H9 (cell line): Measurements from ENCODE around the gene DMP1. TPM values are rescaled to one million over a fixed set of nuclear protein-coding genes. Genes with fewer than 3 reads are reported as not detected.

Experiments used
- DNase-seq: peaks from one replicate; pipeline ENCODE4 v3.0.0-alpha.2; 2017
- H2AFZ ChIP-seq: one replicate; pipeline ENCODE4 v1.6.1; 2013; ENCODE audit warnings: mild to moderate bottlenecking, low read length, control low read depth, moderate library complexity
- H2AK5ac ChIP-seq: 2 replicates; pipeline ENCODE4 v1.6.1; 2013; ENCODE audit warnings: low read length, control low read depth, mixed read lengths; ENCODE audit not compliant: insufficient read length
- H2BK120ac ChIP-seq: one replicate; pipeline ENCODE4 v1.6.1; 2013; ENCODE audit warnings: low read depth, mild to moderate bottlenecking, low read length, control low read depth, inconsistent platforms; ENCODE audit not compliant: poor library complexity, severe bottlenecking
- H2BK12ac ChIP-seq: 2 replicates; pipeline ENCODE4 v1.6.1; 2013; ENCODE audit warnings: low read length, control low read depth, mixed read lengths, low read depth; ENCODE audit not compliant: insufficient read length
- H2BK15ac ChIP-seq: 2 replicates; pipeline ENCODE4 v1.6.1; 2013; ENCODE audit warnings: low read depth, low read length, control low read depth
- H2BK20ac ChIP-seq: one replicate; pipeline ENCODE4 v1.6.1; 2013; ENCODE audit warnings: low read depth, mild to moderate bottlenecking, low read length, control low read depth, inconsistent platforms; ENCODE audit not compliant: poor library complexity, severe bottlenecking
- H2BK5ac ChIP-seq: 2 replicates; pipeline ENCODE4 v1.6.1; 2013; ENCODE audit warnings: low read length, control low read depth, mixed read lengths; ENCODE audit not compliant: insufficient read length
- H3K14ac ChIP-seq: 2 replicates; pipeline ENCODE4 v1.6.1; 2013; ENCODE audit warnings: low read length, control low read depth; ENCODE audit not compliant: insufficient read depth
- H3K18ac ChIP-seq: 2 replicates; pipeline ENCODE4 v1.6.1; 2013; ENCODE audit warnings: low read depth, mild to moderate bottlenecking, mixed read lengths, low read length, control low read depth; ENCODE audit not compliant: insufficient read length
- H3K23ac ChIP-seq: 2 replicates; pipeline ENCODE4 v1.6.1; 2013; ENCODE audit warnings: low read length, control low read depth, mixed read lengths, low read depth; ENCODE audit not compliant: insufficient read length
- H3K23me2 ChIP-seq: 2 replicates; pipeline ENCODE4 v1.6.1; 2013; ENCODE audit warnings: low read depth, mild to moderate bottlenecking, mixed read lengths, low read length, control low read depth; ENCODE audit not compliant: insufficient read length, poor library complexity, severe bottlenecking
- H3K27ac ChIP-seq: 2 replicates; pipeline ENCODE4 v1.5.1; 2013; ENCODE audit warnings: low read length, control low read depth, mixed read lengths, low read depth; ENCODE audit not compliant: insufficient read length
- H3K27me3 ChIP-seq: 2 replicates; pipeline ENCODE4 v1.6.1; 2013; ENCODE audit warnings: low read length, control low read depth, inconsistent platforms; ENCODE audit not compliant: insufficient read depth
- H3K4ac ChIP-seq: 2 replicates; pipeline ENCODE4 v1.6.1; 2013; ENCODE audit warnings: low read depth, mild to moderate bottlenecking, control low read depth, inconsistent platforms, low read length, moderate library complexity
- H3K4me1 ChIP-seq: 2 replicates; pipeline ENCODE4 v1.6.1; 2013; ENCODE audit warnings: low read length, control low read depth, inconsistent platforms; ENCODE audit not compliant: insufficient read depth
- H3K4me2 ChIP-seq: 2 replicates; pipeline ENCODE4 v1.6.1; 2013; ENCODE audit warnings: low read length, control low read depth, mixed read lengths; ENCODE audit not compliant: insufficient read length, insufficient read depth
- H3K56ac ChIP-seq: 2 replicates; pipeline ENCODE4 v1.6.1; 2013; ENCODE audit warnings: low read depth, mild to moderate bottlenecking, mixed read lengths, low read length, control low read depth; ENCODE audit not compliant: insufficient read length
- H3K79me1 ChIP-seq: 2 replicates; pipeline ENCODE4 v1.6.1; 2013; ENCODE audit warnings: low read depth, mild to moderate bottlenecking, moderate library complexity, low read length, control low read depth, inconsistent platforms; ENCODE audit not compliant: insufficient read depth, poor library complexity, severe bottlenecking
- H3K79me2 ChIP-seq: 2 replicates; pipeline ENCODE4 v1.6.1; 2013; ENCODE audit warnings: low read length, control low read depth, inconsistent platforms; ENCODE audit not compliant: insufficient read depth
- H3K9ac ChIP-seq: 2 replicates; pipeline ENCODE4 v1.6.1; 2013; ENCODE audit warnings: low read length, control low read depth, mixed read lengths; ENCODE audit not compliant: insufficient read length; ENCODE audit errors: extremely low read depth
- H3K9me3 ChIP-seq: one replicate; pipeline ENCODE4 v1.6.1; 2013; ENCODE audit warnings: low read depth, low read length, inconsistent platforms; ENCODE audit not compliant: control insufficient read depth
- H3T11ph ChIP-seq: one replicate; pipeline ENCODE4 v1.6.1; 2013; ENCODE audit warnings: mild to moderate bottlenecking, low read length, control low read depth, inconsistent platforms
- H4K20me1 ChIP-seq: one replicate; pipeline ENCODE4 v1.6.1; 2013; ENCODE audit not compliant: control insufficient read depth, insufficient read length, insufficient read depth
- H4K5ac ChIP-seq: 2 replicates; pipeline ENCODE4 v1.6.1; 2013; ENCODE audit warnings: low read depth, mild to moderate bottlenecking, mixed read lengths, low read length, control low read depth; ENCODE audit not compliant: insufficient read length
- H4K8ac ChIP-seq: replicated peaks from 2 replicates; pipeline ENCODE4 v1.6.1; 2013; ENCODE audit warnings: low read length, control low read depth, mixed read lengths, low read depth; ENCODE audit not compliant: insufficient read length
- H4K91ac ChIP-seq: 2 replicates; pipeline ENCODE4 v1.6.1; 2013; ENCODE audit warnings: low read depth, mild to moderate bottlenecking, moderate library complexity, mixed read lengths, low read length, control low read depth; ENCODE audit not compliant: insufficient read length
- H3K27ac Mint-ChIP-seq, 3 experiments: 2 replicates in 2 of 3; 3 replicates in 1 of 3; pipeline ENCODE4 v1.8.0; 2020 to 2021; ENCODE audit warnings: mixed read lengths in 3 of 3, mild to moderate bottlenecking in 1 of 3, moderate library complexity in 1 of 3
- H3K27me3 Mint-ChIP-seq: 2 replicates; pipeline ENCODE4 v1.8.0; 2021; ENCODE audit warnings: low read depth, mild to moderate bottlenecking, moderate library complexity, mixed read lengths
- H3K36me3 Mint-ChIP-seq, 3 experiments: 2 replicates in 2 of 3; 3 replicates in 1 of 3; pipeline ENCODE4 v1.8.0; 2020 to 2021; ENCODE audit warnings: low read depth in 3 of 3, mixed read lengths in 3 of 3; ENCODE audit not compliant: insufficient read depth in 1 of 3
- H3K4me1 Mint-ChIP-seq, 2 experiments: 2 replicates each; pipeline ENCODE4 v1.8.0; 2020; ENCODE audit warnings: mixed read lengths in 2 of 2
- H3K4me3 Mint-ChIP-seq, 2 experiments: 2 replicates in 1 of 2; 3 replicates in 1 of 2; pipeline ENCODE4 v1.8.0; 2020 to 2021; ENCODE audit warnings: mild to moderate bottlenecking in 2 of 2, mixed read lengths in 2 of 2, moderate library complexity in 1 of 2
- H3K9me3 Mint-ChIP-seq, 2 experiments: 2 replicates in 1 of 2; 3 replicates in 1 of 2; pipeline ENCODE4 v1.8.0; 2020; ENCODE audit warnings: mild to moderate bottlenecking in 2 of 2, mixed read lengths in 2 of 2, moderate library complexity in 1 of 2
- CTCF ChIP-seq: fragments of 200-600 bp; sonication (generic); conservative IDR thresholded peaks from 3 replicates; pipeline ENCODE4 v1.8.0; 2021; ENCODE audit warnings: antibody characterized with exemption, mild to moderate bottlenecking
- WGBS: extraction: QIAGEN DNeasy Blood & Tissue Kit; methylation state at CpG from one replicate; pipeline ENCODE4 v1.1.7; 2013; ENCODE audit warnings: missing lambda C conversion rate, low lambda C conversion rate, mixed read lengths; ENCODE audit not compliant: insufficient read length; ENCODE audit errors: extremely low coverage; 5-methylcytosine and 5-hydroxymethylcytosine counted together
- total RNA-seq: library from RNA; stranded (reverse); gene quantifications from 2 replicates; pipeline ENCODE4 v1.2.1, GENCODE V29; 2021

Gene DMP1
- total RNA-seq, 1 experiment from 2014 or later: not detected

- TF ChIP-seq CTCF: no peak
- H3K4me1 ChIP-seq: peaks cover 2% of the 10 kb centered on the region; the same call in 1 of the 2 replicates
- H3K14ac ChIP-seq: no peak overlapping the region
- peaks cover 28 to 44% (median 31%) of the 10 kb centered on the region in 3 experiments for H3K36me3 Mint-ChIP-seq
- no peak overlapping the region for H3K23ac ChIP-seq
- no peak overlapping the region for H2BK120ac ChIP-seq
- no peak overlapping the region for H3K27ac Mint-ChIP-seq
- no CpG with 5 or more reads among the region's 7 CpGs for WGBS
- H3K27ac ChIP-seq: no peak overlapping the region
- no peak overlapping the region for H2AFZ ChIP-seq
- DNase-seq: no peak
- H3K27me3 Mint-ChIP-seq: no peaks in the 10 kb centered on the region; the same call in 1 of the 2 replicates
- no peak overlapping the region for H3K4me3 Mint-ChIP-seq
- H3K9me3 Mint-ChIP-seq: peaks cover 34 to 49% of the 10 kb centered on the region in 2 experiments
- no peak overlapping the region for H3K56ac ChIP-seq
- H3K4ac ChIP-seq: no peak overlapping the region
- H2BK12ac ChIP-seq: no peak overlapping the region
- no peaks in the 10 kb centered on the region for H4K20me1 ChIP-seq
- no peaks in the 10 kb centered on the region for H3K79me1 ChIP-seq
- no peak overlapping the region for H3K18ac ChIP-seq
- no peak overlapping the region for H4K91ac ChIP-seq
- no peaks in the 10 kb centered on the region for H3K79me2 ChIP-seq
- peaks cover 14% of the 10 kb centered on the region for H3K9me3 ChIP-seq
- peaks cover 35 to 39% of the 10 kb centered on the region in 2 experiments for H3K4me1 Mint-ChIP-seq
- no peak overlapping the region for H3T11ph ChIP-seq
- no peak overlapping the region for H2BK15ac ChIP-seq
- H3K9ac ChIP-seq: no peak overlapping the region
- H4K5ac ChIP-seq: no peak overlapping the region
- no peaks in the 10 kb centered on the region for H3K23me2 ChIP-seq
- no peak overlapping the region for H3K4me2 ChIP-seq
- no peak overlapping the region for H2BK20ac ChIP-seq
- no peaks in the 10 kb centered on the region for H3K27me3 ChIP-seq
- H2AK5ac ChIP-seq: no peak overlapping the region
- no peak overlapping the region for H4K8ac ChIP-seq
- no peak overlapping the region for H2BK5ac ChIP-seq
Observed at GRCh38 chr4:87677731-87678130, 27.7 kb downstream of the DMP1 start.
